NCI-H187 (cell line): Measurements from ENCODE around the gene CCSER2.
"Not testable (repeated sequence)": the region's sequence is repeated elsewhere in the genome, so short reads cannot be mapped to it uniquely, and the experiment has no call there.

ENCODE experiments used
- DNase-seq, 2 experiments: peaks; one replicate each; lab custom pipeline; 2025; lab: John Stamatoyannopoulos, UW

CCSER2 gene

GRCh38 chr10:84521468-84521867 is 193.1 kb downstream of the CCSER2 start:
- no peak for DNase-seq

DNA sequence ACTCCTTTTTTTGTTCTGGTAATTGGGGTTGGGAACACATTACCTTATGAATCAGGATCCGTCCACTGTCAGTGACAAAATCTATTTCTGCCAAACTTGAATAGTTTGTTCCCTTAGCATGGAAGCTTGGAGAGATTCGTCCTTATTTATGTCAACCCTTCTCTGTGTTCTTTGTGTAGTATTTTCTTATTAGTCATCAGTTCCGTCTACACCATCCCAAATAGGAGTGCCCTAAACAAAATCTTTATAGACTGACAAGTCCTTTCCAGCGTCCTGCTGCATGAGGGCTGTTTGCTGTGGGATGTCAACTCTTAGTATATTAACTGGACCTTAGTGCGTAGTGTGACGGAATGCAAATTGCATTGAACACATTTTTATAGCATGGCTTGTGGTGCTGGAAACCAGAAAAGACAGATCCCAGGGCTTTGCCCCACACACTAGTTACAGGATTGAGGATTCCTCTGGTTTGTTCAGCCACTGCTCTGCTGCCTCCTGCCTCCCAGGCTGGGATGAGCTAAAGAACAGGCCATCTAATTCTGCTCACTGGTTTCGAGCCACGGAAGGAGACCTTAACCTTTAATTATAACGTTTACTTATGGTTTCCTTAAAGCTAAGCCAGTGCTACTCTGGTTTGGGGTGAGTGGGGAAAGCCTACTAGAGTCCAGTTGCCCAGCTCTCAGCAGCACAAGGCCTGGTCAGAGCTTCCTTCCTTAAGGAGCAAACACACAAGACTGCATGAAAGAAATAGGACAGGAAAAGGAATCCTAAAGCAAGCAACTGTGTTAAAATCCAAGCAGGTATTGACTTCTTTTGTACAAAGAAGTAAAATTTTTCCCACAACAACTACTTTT is 194.4 kb downstream of the CCSER2 start:
- no peak for DNase-seq

DNA sequence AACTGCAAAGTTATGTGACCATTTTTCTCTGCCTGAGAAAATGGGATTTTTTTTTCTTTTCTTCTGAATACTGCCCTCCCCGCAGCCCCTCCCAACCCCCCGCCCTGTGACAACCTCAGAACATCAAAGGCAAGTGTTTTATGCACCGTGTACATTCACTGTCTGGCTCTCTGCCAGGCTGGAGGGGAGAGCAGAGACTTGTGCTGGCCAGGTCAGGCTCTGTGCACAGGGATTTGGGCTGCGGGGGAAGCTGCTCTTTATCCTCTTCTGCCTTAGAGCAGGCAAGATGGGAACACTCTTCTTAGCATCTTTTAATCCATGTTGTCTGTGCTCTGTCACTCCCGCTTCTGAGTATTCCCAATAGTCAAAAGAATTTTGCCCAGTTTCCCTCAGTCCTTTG is 195.1 kb downstream of the CCSER2 start:
- DNase-seq, result no peak

DNA sequence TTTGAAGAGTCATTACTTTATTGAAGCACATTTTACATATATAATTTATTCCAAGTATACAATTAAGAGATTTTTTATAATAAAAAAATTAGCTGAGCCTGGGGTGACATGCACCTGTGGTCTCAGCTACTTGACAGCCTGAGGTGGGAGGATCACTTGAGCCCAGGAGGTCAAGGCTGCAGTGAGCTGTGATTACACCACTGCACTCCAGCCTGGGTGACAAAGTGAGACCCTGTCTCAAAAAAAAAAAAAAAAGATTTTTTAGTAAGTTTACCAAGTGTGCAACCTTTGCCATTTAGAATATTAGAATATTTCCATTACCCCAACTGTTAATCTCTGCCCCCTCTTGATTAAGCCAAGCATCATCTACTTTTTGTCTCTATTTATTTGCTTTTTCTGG is 196.0 kb downstream of the CCSER2 start:
- DNase-seq, result no peak

DNA sequence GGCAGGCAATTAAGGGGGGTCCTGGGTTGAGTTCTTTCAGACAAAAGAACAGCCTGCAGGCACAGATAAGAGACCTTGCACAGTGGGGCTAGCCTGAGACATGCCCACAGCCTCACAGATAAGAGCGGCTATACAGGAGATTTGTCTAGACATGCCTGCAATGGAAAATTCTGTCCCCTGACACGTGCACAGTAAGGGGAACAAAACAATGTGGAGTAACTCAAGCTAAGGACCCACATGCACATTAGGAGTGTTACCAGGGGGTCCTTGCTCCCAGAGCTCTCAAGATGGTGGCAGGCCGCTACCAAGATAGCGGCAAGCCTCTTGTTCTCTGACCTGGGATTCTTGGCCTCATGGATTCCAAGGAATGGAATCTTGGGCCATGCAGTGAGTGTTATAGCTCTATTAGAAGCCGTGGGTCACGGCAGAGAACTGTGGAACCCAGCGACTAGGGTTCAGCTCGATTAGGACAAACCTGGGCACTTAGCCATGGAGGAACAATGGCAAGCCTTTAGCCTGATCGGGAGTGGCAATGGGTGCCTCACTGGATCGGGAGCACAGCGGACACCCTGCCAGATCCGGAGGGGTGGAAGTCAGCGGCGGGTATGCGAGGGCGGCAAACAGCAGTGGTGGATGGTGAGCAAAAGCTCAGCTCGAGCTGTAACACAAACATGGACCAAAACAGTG is 196.9 kb downstream of the CCSER2 start:
- DNase-seq, result no peak

- not testable (repeated sequence) for DNase-seq
These were observed 197.4 kb downstream of the CCSER2 start for GRCh38 chr10:84525807-84526182.

GRCh38 chr10:84527386-84527785 is 199.0 kb downstream of the CCSER2 start:
- DNase-seq, result not testable (repeated sequence)

- not testable (repeated sequence) for DNase-seq
These were observed 200.1 kb downstream of the CCSER2 start for GRCh38 chr10:84528526-84528925.

- DNase-seq, result no peak
These were observed 202.4 kb downstream of the CCSER2 start for GRCh38 chr10:84530724-84531325.

DNA sequence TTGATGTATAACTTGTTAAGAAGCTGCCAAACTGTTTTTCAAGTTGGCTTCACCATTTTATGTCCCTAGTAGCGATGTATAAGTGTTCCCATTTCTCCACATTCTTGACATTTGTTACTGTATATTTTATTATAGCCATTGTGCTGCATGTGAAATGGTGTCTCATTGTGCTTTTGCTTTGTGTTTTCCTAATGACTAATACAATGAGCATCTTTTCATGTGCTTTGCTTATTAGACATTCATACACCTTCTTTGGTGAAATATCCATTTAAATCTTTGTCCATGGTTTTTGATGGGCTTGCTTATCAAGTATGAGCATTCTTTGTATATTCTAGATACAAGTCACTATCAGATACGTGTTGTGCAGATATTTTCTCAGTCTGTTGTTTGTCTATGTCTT is 203.0 kb downstream of the CCSER2 start:
- no peak for DNase-seq

DNA sequence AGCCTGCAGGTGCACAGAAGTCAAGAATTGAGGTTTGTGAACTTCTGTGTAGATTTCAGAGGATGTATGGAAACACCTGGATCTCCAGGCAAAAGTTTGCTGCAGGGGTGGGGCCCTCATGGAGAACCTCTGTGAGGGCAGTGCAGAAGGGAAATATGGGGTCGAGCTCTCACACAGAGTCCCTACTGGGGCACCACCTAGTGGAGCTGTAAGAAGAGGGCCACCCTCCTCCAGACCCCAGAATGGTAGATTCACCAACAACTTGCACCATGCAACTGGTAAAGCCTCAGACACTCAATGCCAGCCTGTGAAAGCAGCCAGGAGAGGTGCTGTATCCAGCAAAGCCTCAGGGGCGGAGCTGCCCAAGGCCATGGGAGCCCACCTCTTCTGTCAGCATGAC is 205.8 kb downstream of the CCSER2 start:
- DNase-seq, result no peak

- DNase-seq, result peak; percentile 18 to 26
These were observed 209.1 kb downstream of the CCSER2 start for GRCh38 chr10:84537447-84537931.

GRCh38 chr10:84538036-84538435 is 209.6 kb downstream of the CCSER2 start:
- no peak for DNase-seq

DNA sequence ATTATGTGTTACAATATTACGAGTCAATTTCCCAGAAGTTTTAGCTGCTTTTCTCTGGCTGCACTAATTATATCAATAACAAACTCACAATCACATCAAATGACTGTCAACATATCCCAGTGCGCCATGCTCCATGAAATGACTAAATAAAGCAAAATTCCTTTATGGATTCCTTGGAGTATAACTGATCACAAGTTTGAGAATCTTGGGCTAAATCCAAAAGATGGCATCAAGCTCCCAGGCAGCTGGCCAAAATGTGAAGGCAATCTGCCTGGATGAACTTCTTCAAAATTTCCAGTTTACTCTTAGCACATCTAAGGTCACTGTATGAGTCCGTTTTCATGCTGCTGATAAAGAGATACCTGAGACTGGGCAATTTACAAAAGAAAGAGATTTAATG is 210.8 kb downstream of the CCSER2 start:
- no peak for DNase-seq

DNA sequence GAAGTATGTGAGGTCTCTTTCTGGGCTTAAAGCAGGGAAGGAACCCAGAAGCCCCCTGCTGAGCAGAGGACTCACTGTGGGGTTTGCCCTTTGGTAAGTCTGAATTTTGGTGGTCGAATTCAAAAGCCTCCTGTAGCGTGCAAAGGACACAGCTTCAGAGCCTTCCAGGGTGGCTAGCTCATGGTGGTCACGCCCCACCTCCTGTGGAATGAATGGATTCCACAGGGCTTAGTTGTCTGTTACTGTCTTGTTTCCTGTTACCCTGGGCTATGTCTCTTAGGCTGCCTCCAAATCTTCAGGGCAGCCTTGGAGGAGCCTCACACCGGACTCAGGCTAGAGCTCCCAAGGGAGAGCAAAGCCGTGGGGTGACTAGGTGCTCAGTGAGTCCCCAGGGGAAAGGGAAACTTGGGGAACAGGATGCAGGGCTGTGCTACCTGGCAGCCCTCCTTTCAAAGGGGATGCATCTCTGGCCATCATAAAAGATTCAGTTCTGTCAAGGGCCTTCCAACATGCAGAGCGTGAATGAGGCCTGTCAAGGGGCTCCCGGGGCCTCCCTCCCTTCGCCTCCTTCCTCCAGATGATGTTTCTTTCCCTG is 211.7 kb downstream of the CCSER2 start:
- no peak for DNase-seq

DNA sequence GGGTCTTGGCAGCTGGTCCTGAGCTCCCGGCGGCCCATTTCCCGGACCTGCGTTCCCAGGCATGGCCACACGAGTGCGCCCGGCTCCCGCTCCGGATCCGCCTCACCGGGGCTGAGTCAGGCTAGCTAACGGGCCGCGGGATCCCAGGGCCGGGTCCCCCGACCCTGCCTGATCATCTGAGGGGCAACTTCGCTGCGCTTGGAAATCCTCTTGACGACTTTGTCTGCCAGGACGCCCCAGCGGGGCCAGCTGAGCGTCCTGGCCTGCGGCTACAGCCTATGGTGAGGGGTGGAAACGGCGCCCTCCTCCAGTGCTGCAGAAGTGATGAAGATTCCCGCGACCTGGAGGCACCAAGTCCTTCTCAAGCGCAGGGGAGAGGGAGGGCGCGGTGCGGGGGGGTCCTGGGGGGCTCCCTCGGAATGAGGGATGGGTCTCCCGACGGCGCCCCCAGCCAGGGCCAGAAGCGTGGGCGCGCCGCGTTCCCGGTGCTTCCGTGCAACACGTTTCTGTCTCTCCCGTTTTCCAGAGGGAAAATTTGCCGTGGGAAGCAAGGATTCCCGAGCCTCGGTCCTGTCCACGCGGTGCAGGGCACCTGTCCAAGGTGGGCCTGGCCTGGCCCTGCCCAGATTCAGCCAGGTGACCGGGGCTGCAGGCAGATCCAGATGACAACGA is 212.4 kb downstream of the CCSER2 start:
- DNase-seq, result peak in 1 of 2 experiments; percentile 3

- DNase-seq, result no peak
These were observed 212.9 kb downstream of the CCSER2 start for GRCh38 chr10:84541289-84541637.

- DNase-seq, result no peak
These were observed 214.4 kb downstream of the CCSER2 start for GRCh38 chr10:84542522-84543490.

DNA sequence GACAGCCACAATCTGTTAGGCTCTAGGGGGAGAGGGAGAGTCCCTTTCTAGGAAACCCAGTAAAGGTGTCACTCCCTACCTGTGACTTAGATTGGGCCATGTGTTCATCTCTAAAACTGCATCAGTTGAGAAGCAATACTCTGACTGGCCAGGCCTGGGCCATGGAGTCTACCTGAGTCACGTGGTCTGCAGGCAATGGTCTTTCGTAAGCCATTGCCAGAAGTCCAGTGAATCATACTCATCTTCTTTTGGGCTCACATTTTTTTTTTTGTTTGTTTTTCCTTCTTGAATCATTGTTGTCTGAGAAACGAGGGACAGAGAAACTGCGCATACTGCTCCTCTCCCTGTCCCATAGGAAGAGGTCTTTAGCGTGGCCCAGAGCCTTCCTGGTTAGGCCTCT is 215.6 kb downstream of the CCSER2 start:
- no peak for DNase-seq

- peak in 1 of 2 experiments; percentile 40 for DNase-seq
These were observed 217.3 kb downstream of the CCSER2 start for GRCh38 chr10:84545651-84546050.

DNA sequence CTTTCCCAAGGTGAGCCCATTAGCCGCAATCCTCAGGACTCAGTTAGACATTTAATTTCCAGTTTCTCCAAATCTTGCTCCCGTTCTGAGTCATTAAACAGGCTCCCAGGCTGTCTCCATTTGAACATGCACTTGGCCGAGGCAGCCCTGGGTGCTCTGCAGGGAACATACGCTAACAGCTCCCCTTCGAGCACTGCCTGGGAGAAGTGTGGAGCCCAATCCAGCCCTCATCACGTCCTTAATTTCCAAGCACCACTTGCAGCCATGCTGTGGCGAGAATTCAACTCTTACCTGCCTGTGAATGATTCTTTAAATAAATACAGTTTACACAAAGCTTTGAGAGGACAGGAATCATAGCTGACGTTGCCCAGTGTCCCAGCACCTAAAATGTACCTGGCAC is 218.2 kb downstream of the CCSER2 start:
- peak in 1 of 2 experiments; percentile 44 for DNase-seq
